Measurements from ENCODE around the gene SIX1. TPM values are rescaled to one million over a fixed set of nuclear protein-coding genes. Genes with fewer than 3 reads are reported as not detected.

The SIX1 gene
- total RNA-seq, 1 experiment from 2014 or later: 65.0 TPM

- Histone ChIP-seq H3K27me3 (no peaks in the 10 kb centered on the region), H3K36me3 (peaks cover 65% of the 10 kb centered on the region), H3K4me3 (no peak overlapping the region), H3K9me3 (replicated peaks) (no peaks in the 10 kb centered on the region), H3K27ac (no peak overlapping the region), H3K4me1 (peaks cover 26% of the 10 kb centered on the region)
- DNase-seq: no peak
Measured at GRCh38 chr14:60640859-60641741, 8.2 kb downstream of the SIX1 start.

- Histone ChIP-seq H3K27ac (no peak overlapping the region), H3K9me3 (replicated peaks) (no peaks in the 10 kb centered on the region), H3K36me3 (peaks cover 51% of the 10 kb centered on the region), H3K4me3 (no peak overlapping the region), H3K27me3 (no peaks in the 10 kb centered on the region), H3K4me1 (peaks cover 26% of the 10 kb centered on the region)
- DNase-seq: no peak
Measured at GRCh38 chr14:60639674-60640073, 9.6 kb downstream of the SIX1 start.

GRCh38 chr14:60637479-60638315 is 11.6 kb downstream of the SIX1 start:
- peak; percentile 80 to 89 for DNase-seq
- Histone ChIP-seq H3K36me3 (peaks cover 31% of the 10 kb centered on the region), H3K9me3 (replicated peaks) (no peaks in the 10 kb centered on the region), H3K27ac (peak overlapping the region; percentile 92), H3K4me1 (peaks cover 29% of the 10 kb centered on the region), H3K4me3 (peak overlapping the region; percentile 56), H3K27me3 (no peaks in the 10 kb centered on the region)

GRCh38 chr14:60636879-60637478 is 12.3 kb downstream of the SIX1 start:
- peak overlapping the region; percentile 56 for H3K4me3 ChIP-seq
- no peaks in the 10 kb centered on the region for H3K9me3 ChIP-seq (replicated peaks)
- DNase-seq: peak in 1 of 2 experiments; percentile 27
- H3K36me3 ChIP-seq: peaks cover 24% of the 10 kb centered on the region
- H3K27me3 ChIP-seq: no peaks in the 10 kb centered on the region
- peaks cover 31% of the 10 kb centered on the region for H3K4me1 ChIP-seq
- peak overlapping the region; percentile 92 for H3K27ac ChIP-seq

GRCh38 chr14:60634153-60634552 is 15.1 kb downstream of the SIX1 start:
- DNase-seq: no peak
- no peak overlapping the region for H3K4me3 ChIP-seq
- no peak overlapping the region for H3K27ac ChIP-seq
- no peaks in the 10 kb centered on the region for H3K9me3 ChIP-seq (replicated peaks)
- H3K4me1 ChIP-seq: peaks cover 14% of the 10 kb centered on the region
- H3K36me3 ChIP-seq: peaks cover under 1% of the 10 kb centered on the region
- H3K27me3 ChIP-seq: no peaks in the 10 kb centered on the region

- Histone ChIP-seq H3K4me3 (no peak overlapping the region), H3K9me3 (replicated peaks) (no peaks in the 10 kb centered on the region), H3K36me3 (no peaks in the 10 kb centered on the region), H3K27ac (no peak overlapping the region), H3K4me1 (0 out of 2 replicates have a peak, but pooled peaks cover 4% of the 10 kb centered on the region), H3K27me3 (no peaks in the 10 kb centered on the region)
- DNase-seq: peak in 1 of 2 experiments; percentile 41
Measured at GRCh38 chr14:60632777-60633176, 16.5 kb downstream of the SIX1 start.

GRCh38 chr14:60632257-60632656 is 17.0 kb downstream of the SIX1 start:
- Histone ChIP-seq H3K9me3 (replicated peaks) (no peaks in the 10 kb centered on the region), H3K4me1 (0 out of 2 replicates have a peak, but pooled peaks cover 4% of the 10 kb centered on the region), H3K4me3 (no peak overlapping the region), H3K27ac (no peak overlapping the region), H3K36me3 (no peaks in the 10 kb centered on the region), H3K27me3 (no peaks in the 10 kb centered on the region)
- no peak for DNase-seq

- H3K27me3 ChIP-seq: no peaks in the 10 kb centered on the region
- no peak overlapping the region for H3K27ac ChIP-seq
- no peaks in the 10 kb centered on the region for H3K36me3 ChIP-seq
- no peak for DNase-seq
- 0 out of 2 replicates have a peak, but pooled peaks cover 4% of the 10 kb centered on the region for H3K4me1 ChIP-seq
- no peak overlapping the region for H3K4me3 ChIP-seq
- H3K9me3 ChIP-seq (replicated peaks): no peaks in the 10 kb centered on the region
Measured at GRCh38 chr14:60631842-60632241, 17.4 kb downstream of the SIX1 start.

- Histone ChIP-seq H3K4me1 (0 out of 2 replicates have a peak, but pooled peaks cover 4% of the 10 kb centered on the region), H3K4me3 (no peak overlapping the region), H3K9me3 (replicated peaks) (no peaks in the 10 kb centered on the region), H3K36me3 (no peaks in the 10 kb centered on the region), H3K27me3 (no peaks in the 10 kb centered on the region), H3K27ac (no peak overlapping the region)
- DNase-seq: no peak
Measured at GRCh38 chr14:60630129-60630528, 19.1 kb downstream of the SIX1 start.

GRCh38 chr14:60628892-60629291 is 20.4 kb downstream of the SIX1 start:
- Histone ChIP-seq H3K9me3 (replicated peaks) (no peaks in the 10 kb centered on the region), H3K27me3 (no peaks in the 10 kb centered on the region), H3K27ac (no peak overlapping the region), H3K4me1 (peaks cover 8% of the 10 kb centered on the region; the same call in 1 of the 2 replicates), H3K36me3 (no peaks in the 10 kb centered on the region), H3K4me3 (no peak overlapping the region)
- DNase-seq: no peak

GRCh38 chr14:60622917-60623257 is 26.4 kb downstream of the SIX1 start:
- Histone ChIP-seq H3K27me3 (no peaks in the 10 kb centered on the region), H3K4me3 (no peak overlapping the region), H3K4me1 (peaks cover 3% of the 10 kb centered on the region; the same call in 1 of the 2 replicates), H3K9me3 (replicated peaks) (no peaks in the 10 kb centered on the region), H3K27ac (no peak overlapping the region), H3K36me3 (no peaks in the 10 kb centered on the region)
- no peak for DNase-seq

- DNase-seq: no peak
- Histone ChIP-seq H3K27ac (no peak overlapping the region), H3K27me3 (no peaks in the 10 kb centered on the region), H3K36me3 (no peaks in the 10 kb centered on the region), H3K9me3 (replicated peaks) (no peaks in the 10 kb centered on the region), H3K4me3 (no peak overlapping the region), H3K4me1 (peaks cover 3% of the 10 kb centered on the region; the same call in 1 of the 2 replicates)
Measured at GRCh38 chr14:60622210-60622916, 26.9 kb downstream of the SIX1 start.

GRCh38 chr14:60621386-60621785 is 27.9 kb downstream of the SIX1 start:
- no peaks in the 10 kb centered on the region for H3K27me3 ChIP-seq
- no peaks in the 10 kb centered on the region for H3K36me3 ChIP-seq
- no peak overlapping the region for H3K4me3 ChIP-seq
- DNase-seq: no peak
- H3K4me1 ChIP-seq: peaks cover 3% of the 10 kb centered on the region; the same call in 1 of the 2 replicates
- H3K27ac ChIP-seq: no peak overlapping the region
- no peaks in the 10 kb centered on the region for H3K9me3 ChIP-seq (replicated peaks)

GRCh38 chr14:60618241-60618640 is 31.0 kb downstream of the SIX1 start:
- Histone ChIP-seq H3K27ac (no peak overlapping the region), H3K9me3 (replicated peaks) (no peaks in the 10 kb centered on the region), H3K4me3 (no peak overlapping the region), H3K36me3 (no peaks in the 10 kb centered on the region), H3K4me1 (no peaks in the 10 kb centered on the region), H3K27me3 (no peaks in the 10 kb centered on the region)
- no peak for DNase-seq

All from SJCRH30 (cell line).